ENCODE data around the gene MYL4. TPM values are rescaled to one million over a fixed set of nuclear protein-coding genes. Genes with fewer than 3 reads are reported as not detected.

Gene MYL4
- total and polyA plus RNA-seq, 2 of the 8 experiments (the other 6 are each of a cell fraction or from before 2014, with no cell fraction given), result 0.12 TPM; not detected in 1

DNA sequence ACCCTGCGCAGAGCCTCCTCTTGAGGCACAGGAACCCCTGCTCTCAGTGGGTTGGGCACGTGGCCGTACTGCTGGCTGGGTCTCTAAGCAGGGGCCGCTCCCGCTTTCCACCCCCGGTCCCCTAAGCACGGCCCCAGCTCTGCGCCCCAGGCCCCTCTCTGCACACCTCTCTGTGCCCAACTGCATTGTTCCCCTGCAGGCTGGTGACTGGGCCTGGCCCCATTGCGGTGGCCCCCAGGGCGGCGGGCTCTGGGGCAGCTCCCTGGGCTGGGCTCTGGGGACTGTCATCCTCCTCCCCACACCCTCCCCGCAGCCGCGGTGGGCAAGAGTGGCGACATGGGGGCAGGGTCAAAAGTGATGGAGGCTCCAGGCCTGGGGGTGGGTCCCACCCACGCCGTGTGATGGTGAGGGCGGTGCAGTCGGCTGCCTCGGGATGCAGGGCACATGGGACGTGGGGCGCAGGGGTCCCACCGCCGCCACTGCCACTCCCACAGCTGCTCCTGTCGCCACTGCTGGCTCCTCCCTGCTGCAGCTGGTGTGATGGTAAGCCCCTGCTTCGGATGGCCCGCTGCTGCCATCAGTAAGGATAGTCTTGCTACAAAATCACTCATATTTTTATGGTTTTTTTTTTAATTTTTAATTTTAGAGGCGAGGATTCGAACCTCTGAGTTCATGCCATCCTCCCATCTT is 29.3 kb downstream of the MYL4 start:
- ChIA-PET POLR2A (ENCODE audit: partially characterized antibody) (interaction anchor here (0.8 kb wide), 1 partner anchor 24 kb away, joined by 3 read pairs; no protein-coding TSS in a partner anchor), CTCF (ENCODE audit: partially characterized antibody) (interaction anchor here (6.6 kb wide), 1 partner anchor 75 kb away, joined by 39 read pairs; no protein-coding TSS in a partner anchor)
- Histone ChIP-seq H2BK12ac (ENCODE audit: low read depth, low read length) (no peak overlapping the region), H4K91ac (replicated peaks; ENCODE audit: insufficient read length, low read length) (no peak overlapping the region), H3K27me3 (replicated peaks in 1 of 4; ENCODE audit: control insufficient read depth in 3 of 4, extremely low read depth in 1 of 4, insufficient read depth in 3 of 4, low read length in 3 of 4) (0 out of 7 replicates have a peak, but pooled peaks cover 0 to under 1% (median 0%) of the 10 kb centered on the region in 4 experiments), H4K5ac (ENCODE audit: insufficient read length, low read depth, low read length) (no peak overlapping the region), H3K79me1 (ENCODE audit: low read depth, low read length) (no peaks in the 10 kb centered on the region), H3K23ac (ENCODE audit: insufficient read length) (no peak overlapping the region), H2BK5ac (ENCODE audit: low read depth, low read length) (no peak overlapping the region; the same call in 1 of the 2 replicates), H2BK15ac (ENCODE audit: low read length) (no peak overlapping the region), H3K9ac (replicated peaks in 1 of 4; ENCODE audit: extremely low read depth in 1 of 4, low read depth in 3 of 4, low read length in 3 of 4) (no peak overlapping the region), H3K9me3 (ENCODE audit: insufficient read depth in 2 of 2, low read depth in 1 of 2, low read length in 1 of 2) (no peaks in the 10 kb centered on the region), H2BK20ac (ENCODE audit: low read length) (no peak overlapping the region), H3K36me3 (ENCODE audit: control insufficient read depth in 2 of 4, insufficient read depth in 4 of 4, low read length in 3 of 4) (no peaks in the 10 kb centered on the region), H2AFZ (ENCODE audit: low read length) (no peak overlapping the region), H3K79me2 (ENCODE audit: control insufficient read depth in 1 of 2, insufficient read depth in 2 of 2, low read length in 2 of 2) (no peaks in the 10 kb centered on the region), H4K8ac (ENCODE audit: extremely low read depth, insufficient read depth, low read length) (0 out of 2 replicates have a peak overlapping the region, but pooled peaks have one; percentile 35), H3K4me2 (ENCODE audit: insufficient read depth in 1 of 2, low read depth in 2 of 2, low read length in 2 of 2) (no peak overlapping the region), H3K23me2 (ENCODE audit: low read depth, low read length) (no peaks in the 10 kb centered on the region), H2AK5ac (ENCODE audit: low read depth, low read length) (no peak overlapping the region), H3K4me1 (replicated peaks in 1 of 4; ENCODE audit: control insufficient read depth in 3 of 4, insufficient read depth in 4 of 4, low read length in 3 of 4) (no peaks in the 10 kb centered on the region), H3K4me3 (ENCODE audit: extremely low read depth in 1 of 4, insufficient read depth in 2 of 4, low read depth in 3 of 4, low read length in 4 of 4) (no peak overlapping the region), H3K18ac (ENCODE audit: extremely low read depth, low read length) (no peak overlapping the region; the same call in 1 of the 2 replicates), H3K4ac (replicated peaks; ENCODE audit: insufficient read length, low read depth, low read length) (no peak overlapping the region), H3K14ac (ENCODE audit: insufficient read length) (no peak overlapping the region), H3K27ac (ENCODE audit: low read depth, low read length) (no peak overlapping the region), H4K20me1 (replicated peaks in 1 of 2; ENCODE audit: control insufficient read depth in 1 of 2, insufficient read depth in 2 of 2, low read length in 2 of 2) (no peaks in the 10 kb centered on the region), H2BK120ac (replicated peaks; ENCODE audit: low read depth, low read length) (no peak overlapping the region), H3K56ac (replicated peaks; ENCODE audit: insufficient read length, low read depth, low read length) (no peak overlapping the region)
- WGBS, 2 experiments (ENCODE audit: extremely low coverage in 1 of 2, insufficient coverage in 1 of 2, insufficient read length in 1 of 2, insufficient replicate concordance in 2 of 2, low coverage in 1 of 2, low lambda C conversion rate in 2 of 2, missing lambda C conversion rate in 1 of 2), result 88% methylated on average over 25 of the region's 29 CpGs; no CpG with 5 or more reads in 1 of the 2 experiments
- no peak for FAIRE-seq
- DNase-seq (ENCODE audit: low read depth in 1 of 2, low spot score in 2 of 2), result no peak
- TF ChIP-seq, protein P1, sequence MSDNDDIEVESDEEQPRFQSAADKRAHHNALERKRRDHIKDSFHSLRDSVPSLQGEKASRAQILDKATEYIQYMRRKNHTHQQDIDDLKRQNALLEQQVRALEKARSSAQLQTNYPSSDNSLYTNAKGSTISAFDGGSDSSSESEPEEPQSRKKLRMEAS (IDR thresholded peaks at IDR 0.05), result no peak
- no peak for TF ChIP-seq RNF2 (IDR thresholded peaks at IDR 0.05; ENCODE audit: borderline replicate concordance, low read depth, low read length, missing control alignments, poor library complexity, severe bottlenecking)
- TF ChIP-seq RFX5 (IDR thresholded peaks at IDR 0.05; ENCODE audit: borderline replicate concordance, low read depth, low read length), result no peak
- TF ChIP-seq TEAD4 (IDR thresholded peaks at IDR 0.05; ENCODE audit: low read depth, low read length), result no peak
- no peak for TF ChIP-seq RXRA (IDR thresholded peaks at IDR 0.05; ENCODE audit: insufficient read depth, low read depth, low read length)
- no peak for TF ChIP-seq SUZ12 (IDR thresholded peaks at IDR 0.05; ENCODE audit: low read length)
- no peak for TF ChIP-seq RAD21 (IDR thresholded peaks at IDR 0.05 in 1 of 2, conservative IDR thresholded peaks at IDR 0.05 in 1 of 2; ENCODE audit: low read depth in 2 of 2, low read length in 2 of 2)
- TF ChIP-seq NRF1 (IDR thresholded peaks at IDR 0.05; ENCODE audit: low read depth, low read length), result no peak
- no peak for TF ChIP-seq POLR2AphosphoS5 (IDR thresholded peaks at IDR 0.05; ENCODE audit: low read depth, low read length)
- TF ChIP-seq SIX5 (IDR thresholded peaks at IDR 0.05; ENCODE audit: low read depth, low read length), result no peak
- no peak for TF ChIP-seq SIN3A (conservative IDR thresholded peaks at IDR 0.05 in 1 of 2, IDR thresholded peaks at IDR 0.05 in 1 of 2; ENCODE audit: low read depth in 1 of 2, low read length in 2 of 2)
